GM18507 (cell line): ENCODE data around the gene LGALS3BP.
"Not testable (repeated sequence)": the region's sequence is repeated elsewhere in the genome, so short reads cannot be mapped to it uniquely, and the experiment has no call there.

ENCODE experiments used
- DNase-seq: peaks from one replicate; pipeline ENCODE4 v3.0.0; 2011; ENCODE audit warnings: low read depth; ENCODE audit not compliant: insufficient read length; ENCODE audit errors: extremely low spot score
- FAIRE-seq: peaks from 2 replicates; lab custom pipeline; 2011; peaks lifted over from hg19 to GRCh38; lab: Jason Lieb, UNC

Gene LGALS3BP

GRCh38 chr17:78951967-78952551 is 27.7 kb downstream of the LGALS3BP start:
- DNase-seq (no peak), FAIRE-seq (no peak)

- DNase-seq (no peak), FAIRE-seq (no peak)
These were observed 28.9 kb downstream of the LGALS3BP start for GRCh38 chr17:78950870-78951269.

- DNase-seq (no peak), FAIRE-seq (no peak)
These were observed 32.2 kb downstream of the LGALS3BP start for GRCh38 chr17:78947235-78948149.

GRCh38 chr17:78946631-78947030 is 33.1 kb downstream of the LGALS3BP start:
- no peak for DNase-seq
- FAIRE-seq = no peak

GRCh38 chr17:78946131-78946530 is 33.6 kb downstream of the LGALS3BP start:
- no peak for FAIRE-seq
- DNase-seq = no peak

- FAIRE-seq, DNase-seq: not testable (repeated sequence)
These were observed 34.3 kb downstream of the LGALS3BP start for GRCh38 chr17:78945455-78945854.

- no peak for DNase-seq
- no peak for FAIRE-seq
These were observed 34.8 kb downstream of the LGALS3BP start for GRCh38 chr17:78944956-78945355.

GRCh38 chr17:78944026-78944425 is 35.7 kb downstream of the LGALS3BP start:
- no peak for FAIRE-seq
- no peak for DNase-seq

- DNase-seq (no peak), FAIRE-seq (no peak)
These were observed 39.0 kb downstream of the LGALS3BP start for GRCh38 chr17:78940708-78941107.

GRCh38 chr17:78940258-78940657 is 39.5 kb downstream of the LGALS3BP start:
- DNase-seq (no peak), FAIRE-seq (no peak)

GRCh38 chr17:78939615-78940014 is 40.1 kb downstream of the LGALS3BP start:
- no peak for DNase-seq
- FAIRE-seq = no peak

- DNase-seq (no peak), FAIRE-seq (no peak)
These were observed 42.2 kb downstream of the LGALS3BP start for GRCh38 chr17:78937561-78937960.

- DNase-seq = no peak
- no peak for FAIRE-seq
These were observed 44.1 kb downstream of the LGALS3BP start for GRCh38 chr17:78935419-78936323.

- no peak for FAIRE-seq
- no peak for DNase-seq
These were observed 44.9 kb downstream of the LGALS3BP start for GRCh38 chr17:78934681-78935418.

GRCh38 chr17:78933959-78934568 is 45.7 kb downstream of the LGALS3BP start:
- DNase-seq (no peak), FAIRE-seq (no peak)

GRCh38 chr17:78933025-78933958 is 46.4 kb downstream of the LGALS3BP start:
- FAIRE-seq (peak; percentile 24), DNase-seq (peak; percentile 38)

GRCh38 chr17:78929908-78930775 is 49.6 kb downstream of the LGALS3BP start:
- FAIRE-seq = no peak

More at GRCh38 chr17:78929908-78930775, 49.6 kb downstream of the LGALS3BP start:
- no peak for DNase-seq
